ENCODE results near the gene INS.

DNA sequence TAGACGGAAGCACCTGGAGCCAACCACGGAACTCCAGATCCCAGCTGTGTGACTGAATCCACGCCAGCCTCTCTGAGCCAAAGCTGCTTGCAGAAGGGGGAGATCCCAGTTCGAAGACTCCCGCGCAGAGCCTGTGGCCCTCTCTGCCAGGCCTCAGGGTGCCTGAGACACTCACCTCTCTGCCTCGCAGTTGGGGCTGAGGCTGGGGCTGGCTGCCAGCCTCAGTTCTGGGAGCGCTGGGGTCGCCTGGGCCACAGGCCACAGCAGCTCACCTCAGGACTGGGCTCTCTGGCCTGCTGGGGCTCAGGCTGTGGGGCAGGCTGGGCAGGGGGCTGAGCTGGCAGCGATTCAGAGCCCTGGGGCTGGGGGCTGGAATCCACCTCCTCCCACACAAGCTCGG lies 13.6 kb downstream of the INS start:
- no peak for TF ChIP-seq POLR2A (IDR thresholded peaks at IDR 0.05)
- TF ChIP-seq, protein P1, sequence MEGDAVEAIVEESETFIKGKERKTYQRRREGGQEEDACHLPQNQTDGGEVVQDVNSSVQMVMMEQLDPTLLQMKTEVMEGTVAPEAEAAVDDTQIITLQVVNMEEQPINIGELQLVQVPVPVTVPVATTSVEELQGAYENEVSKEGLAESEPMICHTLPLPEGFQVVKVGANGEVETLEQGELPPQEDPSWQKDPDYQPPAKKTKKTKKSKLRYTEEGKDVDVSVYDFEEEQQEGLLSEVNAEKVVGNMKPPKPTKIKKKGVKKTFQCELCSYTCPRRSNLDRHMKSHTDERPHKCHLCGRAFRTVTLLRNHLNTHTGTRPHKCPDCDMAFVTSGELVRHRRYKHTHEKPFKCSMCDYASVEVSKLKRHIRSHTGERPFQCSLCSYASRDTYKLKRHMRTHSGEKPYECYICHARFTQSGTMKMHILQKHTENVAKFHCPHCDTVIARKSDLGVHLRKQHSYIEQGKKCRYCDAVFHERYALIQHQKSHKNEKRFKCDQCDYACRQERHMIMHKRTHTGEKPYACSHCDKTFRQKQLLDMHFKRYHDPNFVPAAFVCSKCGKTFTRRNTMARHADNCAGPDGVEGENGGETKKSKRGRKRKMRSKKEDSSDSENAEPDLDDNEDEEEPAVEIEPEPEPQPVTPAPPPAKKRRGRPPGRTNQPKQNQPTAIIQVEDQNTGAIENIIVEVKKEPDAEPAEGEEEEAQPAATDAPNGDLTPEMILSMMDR (IDR thresholded peaks at IDR 0.05) = no peak

Measured in esophagus squamous epithelium (tissue), 4 donors.